ENCODE data around the gene SORCS2. TPM values are rescaled to one million over a fixed set of nuclear protein-coding genes. Genes with fewer than 3 reads are reported as not detected.

Gene SORCS2
- total and polyA plus RNA-seq, 2 of the 8 experiments (the other 6 are each of a cell fraction or from before 2014, with no cell fraction given) = 0.36 to 1.8 TPM

DNA sequence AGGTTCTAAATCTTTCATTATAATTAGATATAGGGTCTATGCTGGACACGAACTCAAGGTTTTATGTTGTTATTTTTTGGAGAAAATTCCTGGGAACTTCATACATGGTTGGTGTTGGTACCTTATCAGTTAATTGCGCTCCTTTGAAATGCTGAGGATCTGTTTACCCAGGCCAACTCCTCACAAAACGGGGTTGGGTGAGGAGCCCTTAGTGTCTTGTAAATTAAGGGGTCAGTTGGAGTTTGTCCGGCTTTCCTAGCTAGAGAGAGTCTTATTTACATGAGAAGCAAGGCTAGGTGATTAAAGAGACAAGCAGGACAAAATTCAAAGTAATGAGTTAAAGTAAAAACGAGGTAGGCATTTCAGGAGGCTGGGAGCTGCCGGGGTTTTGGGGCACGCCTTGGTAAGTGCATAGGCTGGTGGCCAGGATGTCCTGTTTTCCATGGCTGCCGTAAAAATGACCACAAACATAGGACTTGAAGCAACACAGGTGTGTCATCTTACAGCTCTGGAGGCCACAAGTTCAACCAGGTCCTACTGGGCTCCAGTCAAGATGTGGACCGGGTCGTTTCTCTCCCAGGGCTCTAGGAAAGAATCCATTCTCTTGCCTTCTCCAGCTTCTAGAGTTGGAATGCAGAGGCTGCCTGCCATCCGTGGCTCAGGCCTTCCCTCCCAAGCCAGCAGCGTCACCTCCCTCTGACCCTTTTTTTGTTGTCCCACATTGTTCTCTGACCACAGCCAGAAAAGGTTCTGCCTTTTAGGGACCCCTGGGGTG, 222.6 kb downstream of the SORCS2 start (continued):
- TF ChIP-seq, protein P1, sequence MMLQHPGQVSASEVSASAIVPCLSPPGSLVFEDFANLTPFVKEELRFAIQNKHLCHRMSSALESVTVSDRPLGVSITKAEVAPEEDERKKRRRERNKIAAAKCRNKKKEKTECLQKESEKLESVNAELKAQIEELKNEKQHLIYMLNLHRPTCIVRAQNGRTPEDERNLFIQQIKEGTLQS (IDR thresholded peaks at IDR 0.05; ENCODE audit: insufficient read depth, low read depth, low read length) = no peak
- TF ChIP-seq SP2 (IDR thresholded peaks at IDR 0.05; ENCODE audit: low read length) (no peak), RFX5 (IDR thresholded peaks at IDR 0.05; ENCODE audit: borderline replicate concordance, low read depth, low read length) (no peak)
- TF ChIP-seq, protein P2, sequence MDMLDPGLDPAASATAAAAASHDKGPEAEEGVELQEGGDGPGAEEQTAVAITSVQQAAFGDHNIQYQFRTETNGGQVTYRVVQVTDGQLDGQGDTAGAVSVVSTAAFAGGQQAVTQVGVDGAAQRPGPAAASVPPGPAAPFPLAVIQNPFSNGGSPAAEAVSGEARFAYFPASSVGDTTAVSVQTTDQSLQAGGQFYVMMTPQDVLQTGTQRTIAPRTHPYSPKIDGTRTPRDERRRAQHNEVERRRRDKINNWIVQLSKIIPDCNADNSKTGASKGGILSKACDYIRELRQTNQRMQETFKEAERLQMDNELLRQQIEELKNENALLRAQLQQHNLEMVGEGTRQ (IDR thresholded peaks at IDR 0.05; ENCODE audit: low read length) = no peak
